SHP77 treated with DMSO at 0.1 percent for 48 hours (cell line): ENCODE results near the gene SYNDIG1.

ENCODE experiments used
- DNase-seq: peaks from one replicate; lab custom pipeline; 2025; lab: John Stamatoyannopoulos, UW

SYNDIG1 gene

DNA sequence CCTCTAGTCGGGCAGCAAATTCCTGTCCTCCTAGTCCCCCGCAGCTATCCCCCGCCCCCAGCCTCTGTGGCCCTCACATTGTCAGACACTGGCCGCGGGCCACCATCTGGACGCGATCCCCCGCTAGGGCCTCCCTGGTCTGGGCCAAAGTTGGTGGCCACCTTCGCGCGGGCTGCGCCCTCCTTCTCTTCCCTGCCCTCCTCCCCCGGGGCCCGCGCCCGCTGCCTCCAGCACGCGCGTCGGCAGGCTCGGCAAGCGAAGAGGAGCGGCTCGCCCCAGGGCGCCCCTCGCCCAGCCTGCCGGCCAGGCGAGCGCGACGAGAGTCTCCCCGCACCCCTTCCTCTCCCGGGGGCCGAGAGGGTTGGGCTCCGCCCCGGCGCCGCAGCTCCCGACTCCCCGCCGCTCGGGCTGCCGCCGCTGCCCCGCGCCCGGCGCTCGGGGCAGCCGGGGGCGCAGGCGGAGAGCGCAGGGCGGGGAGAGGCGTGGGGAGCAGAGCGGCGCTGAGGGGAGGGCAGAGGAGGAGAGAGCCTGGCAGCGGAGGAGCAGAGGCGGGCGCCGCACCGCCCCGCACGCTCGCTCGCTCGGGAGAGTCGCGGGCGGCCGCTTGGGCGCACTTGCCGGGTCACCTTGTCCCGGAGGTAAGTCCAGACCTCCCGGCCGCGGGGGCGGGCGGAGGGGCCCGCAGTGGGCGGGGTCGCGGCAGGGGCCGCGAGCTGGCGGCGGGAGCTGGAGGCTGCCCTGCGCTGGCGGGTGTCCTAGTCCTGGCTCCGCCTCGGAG lies at the start of gene SYNDIG1:
Gene SYNDIG1 (plus strand): TSS at position 514 of the 778 bp plus-strand sequence. CDS start 73,469 bp downstream, outside the sequence.
- DNase-seq = no peak

- no peak for DNase-seq
Observed at GRCh38 chr20:24419786-24420185, 49.6 kb upstream of the SYNDIG1 start.

DNA sequence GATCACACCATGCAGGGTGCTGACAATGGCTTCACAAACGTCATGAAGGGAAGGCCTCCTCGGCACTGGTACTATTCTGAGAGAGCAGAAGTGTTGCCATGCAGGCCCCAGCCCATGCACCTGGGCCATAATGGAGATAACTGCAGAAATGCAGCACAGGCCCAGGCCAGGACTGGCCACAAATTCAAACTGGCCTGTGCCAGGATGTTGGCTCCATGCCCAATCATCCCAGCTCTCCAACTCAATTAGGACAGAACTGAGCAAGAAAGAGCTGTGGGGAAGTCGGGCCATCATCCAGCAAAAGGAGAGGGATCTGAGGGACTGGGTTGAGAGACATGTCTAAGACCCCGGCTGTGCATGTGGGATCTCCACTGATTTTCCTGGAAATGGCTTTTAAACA lies 48.9 kb upstream of the SYNDIG1 start:
- no peak for DNase-seq

GRCh38 chr20:24421071-24421470 lies 48.4 kb upstream of the SYNDIG1 start:
- no peak for DNase-seq

DNA sequence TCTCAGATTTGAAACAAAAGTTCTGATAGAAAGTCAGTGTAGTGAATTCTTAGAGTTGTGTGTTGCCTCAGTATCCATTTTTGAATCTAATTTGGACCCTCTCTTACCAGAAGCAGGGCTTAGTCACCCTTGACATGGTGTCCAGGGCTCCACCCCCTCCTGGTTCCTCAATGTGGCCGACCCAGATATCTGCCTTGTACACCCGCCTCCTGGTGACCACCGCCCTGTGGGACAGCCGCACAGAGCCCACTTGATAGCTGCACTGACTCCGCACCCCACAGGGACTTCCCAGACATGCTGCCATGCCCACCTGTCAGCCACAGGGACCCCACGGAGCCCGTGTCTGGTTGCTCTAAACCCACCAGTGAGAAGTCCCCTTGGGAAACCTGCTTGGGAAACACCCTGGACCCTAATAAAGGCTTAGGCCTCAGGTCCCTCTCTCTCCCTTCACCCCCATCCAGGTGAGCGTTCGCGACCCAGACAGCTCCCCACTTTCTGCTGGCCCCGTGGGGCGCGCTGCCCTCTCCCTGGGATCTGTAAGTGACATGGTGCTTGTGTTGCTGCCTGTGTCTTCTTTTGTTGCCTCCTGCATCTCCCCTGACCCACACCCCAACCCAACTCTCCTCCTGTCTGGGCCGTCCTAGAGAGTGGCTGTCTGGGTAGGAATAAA lies 47.2 kb upstream of the SYNDIG1 start:
- no peak for DNase-seq

GRCh38 chr20:24423390-24424313 lies 45.8 kb upstream of the SYNDIG1 start:
- DNase-seq = no peak

DNA sequence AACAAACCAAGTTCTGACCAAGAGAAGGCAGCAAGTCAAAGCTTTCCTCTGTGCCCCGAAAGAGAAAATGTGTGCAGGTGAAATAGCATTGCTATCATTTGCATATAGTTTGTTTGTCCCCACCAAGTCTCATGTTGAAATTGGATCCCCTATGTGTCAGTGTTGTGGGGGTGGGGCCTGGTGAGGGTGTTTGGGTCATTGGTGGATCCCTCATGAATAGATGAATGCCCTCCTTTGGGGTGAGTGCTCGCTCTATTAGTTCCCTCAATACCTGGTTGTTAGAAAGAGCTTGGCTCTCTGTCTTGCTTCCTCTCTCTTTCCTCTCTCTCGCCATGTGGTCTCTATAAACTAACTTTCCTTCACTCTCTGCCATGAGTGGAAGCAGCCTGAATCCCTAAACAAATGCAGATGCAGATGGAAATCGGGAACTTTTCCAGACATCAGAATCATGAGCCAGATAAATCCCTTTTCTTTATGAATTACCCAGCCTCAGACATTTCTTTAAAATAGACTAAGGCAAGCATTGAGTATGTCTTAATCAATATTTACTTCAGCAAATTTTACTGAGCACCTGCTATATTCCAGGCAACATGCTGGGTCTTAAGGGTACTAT lies 43.8 kb upstream of the SYNDIG1 start:
- no peak for DNase-seq

GRCh38 chr20:24431279-24432045 lies 38.0 kb upstream of the SYNDIG1 start:
- DNase-seq = no peak

DNA sequence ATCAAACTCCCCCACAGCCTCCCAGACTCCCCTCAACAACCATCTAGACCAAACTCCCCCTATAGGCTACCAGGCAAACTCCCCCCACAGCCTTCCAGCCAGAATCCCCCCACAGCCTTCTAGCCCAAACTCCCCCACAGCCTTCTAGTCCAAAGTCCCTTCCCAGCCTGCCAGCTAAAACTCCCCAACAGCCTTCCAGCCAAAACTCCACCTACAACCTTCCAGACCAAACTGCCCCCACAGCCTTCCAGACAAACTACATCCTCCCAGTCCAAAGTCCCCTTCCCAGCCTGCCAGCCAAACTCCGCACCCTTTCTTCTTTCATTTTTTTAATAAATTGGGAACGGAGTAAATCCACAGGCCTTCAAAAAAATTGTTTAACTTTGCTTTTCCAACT lies 37.4 kb upstream of the SYNDIG1 start:
- DNase-seq = no peak

GRCh38 chr20:24436160-24436559 lies 33.3 kb upstream of the SYNDIG1 start:
- DNase-seq = no peak

- DNase-seq = no peak
Observed at GRCh38 chr20:24437196-24438082, 32.0 kb upstream of the SYNDIG1 start.

- DNase-seq = no peak
Observed at GRCh38 chr20:24438331-24438730, 31.1 kb upstream of the SYNDIG1 start.

DNA sequence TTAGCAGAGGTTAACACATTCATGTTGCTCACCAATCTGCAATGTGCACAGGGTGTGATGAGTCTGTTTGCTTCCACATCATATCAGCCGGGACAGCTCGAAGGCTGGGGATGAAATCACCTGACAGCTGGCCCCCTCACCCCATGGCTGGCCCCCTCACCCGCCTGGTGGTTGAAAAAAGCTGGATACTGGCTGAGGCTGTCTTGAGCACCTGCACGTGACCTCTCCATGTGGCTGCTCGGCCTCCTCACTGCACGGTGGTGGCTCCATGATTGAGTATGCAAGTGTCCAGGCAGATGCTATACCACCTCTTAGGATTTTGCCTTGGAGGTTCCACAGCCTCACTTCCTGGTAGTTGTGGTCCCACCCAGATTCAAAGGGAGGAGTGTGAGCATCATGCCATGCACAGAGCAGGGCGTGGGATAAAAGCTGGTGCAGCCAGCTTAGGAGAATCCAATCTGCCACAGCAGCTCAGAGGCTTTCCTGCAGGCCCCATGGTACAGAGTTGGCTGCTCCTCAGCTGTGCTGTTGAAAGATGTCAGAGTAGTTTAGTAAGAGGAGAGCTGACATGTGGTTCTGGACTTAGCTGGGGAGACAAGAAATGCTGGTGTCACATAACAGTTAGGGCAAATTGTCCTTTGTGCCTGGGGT lies 29.6 kb upstream of the SYNDIG1 start:
- no peak for DNase-seq

GRCh38 chr20:24441661-24442060 lies 27.8 kb upstream of the SYNDIG1 start:
- no peak for DNase-seq

DNA sequence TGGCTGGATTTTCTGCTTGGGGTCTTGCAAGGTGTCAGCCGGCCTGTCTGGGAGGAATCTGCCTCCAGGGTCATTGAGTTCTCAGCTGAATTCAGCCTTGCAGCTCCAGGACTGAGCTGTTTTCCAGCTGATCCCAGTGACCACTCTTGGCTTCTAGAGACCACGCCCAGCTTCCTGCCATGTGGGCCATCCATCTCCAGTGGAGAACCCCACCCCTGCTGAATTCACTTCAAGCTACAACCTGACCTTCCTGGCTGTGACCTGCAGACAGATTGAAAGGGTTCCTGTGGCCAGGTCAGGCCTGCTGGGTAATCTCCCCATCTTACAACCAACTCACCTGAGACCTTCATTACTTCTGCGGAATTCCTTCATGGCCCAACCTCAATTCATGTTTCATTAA lies 26.5 kb upstream of the SYNDIG1 start:
- DNase-seq = no peak

GRCh38 chr20:24443436-24443835 lies 26.0 kb upstream of the SYNDIG1 start:
- no peak for DNase-seq

- DNase-seq = no peak
Observed at GRCh38 chr20:24444526-24445190, 24.8 kb upstream of the SYNDIG1 start.

DNA sequence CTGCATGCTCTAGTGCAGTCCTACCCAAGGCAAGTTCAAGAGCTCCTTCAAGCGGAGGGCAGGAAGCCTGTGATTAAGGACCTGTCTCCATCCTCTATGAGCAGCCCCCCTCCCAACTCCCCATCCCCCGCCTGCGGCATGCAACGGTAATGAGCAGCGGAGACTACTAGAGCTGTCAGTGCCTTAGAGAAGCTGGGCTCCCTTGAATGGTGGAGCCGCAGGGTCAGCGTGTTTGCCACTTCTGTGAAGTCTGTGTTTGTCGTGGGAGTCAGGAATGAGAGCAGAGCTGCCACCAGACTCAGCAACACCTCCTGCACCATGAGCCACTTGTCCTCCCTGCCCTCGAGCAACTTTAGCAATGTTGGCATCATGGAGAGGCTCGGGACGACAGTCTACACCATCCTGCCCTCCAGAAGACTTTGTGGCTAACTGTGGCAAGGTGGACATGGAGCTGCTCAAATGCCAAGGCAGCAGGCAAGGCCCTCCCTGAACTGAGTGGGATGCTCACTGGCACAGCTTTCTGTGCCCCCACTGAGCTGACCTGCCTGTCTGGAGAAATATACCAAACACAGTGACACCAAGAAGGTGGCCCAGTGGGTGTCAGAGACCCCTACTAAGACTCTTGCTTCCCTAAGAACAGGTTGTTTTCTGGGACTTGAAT lies 23.8 kb upstream of the SYNDIG1 start:
- DNase-seq = no peak

DNA sequence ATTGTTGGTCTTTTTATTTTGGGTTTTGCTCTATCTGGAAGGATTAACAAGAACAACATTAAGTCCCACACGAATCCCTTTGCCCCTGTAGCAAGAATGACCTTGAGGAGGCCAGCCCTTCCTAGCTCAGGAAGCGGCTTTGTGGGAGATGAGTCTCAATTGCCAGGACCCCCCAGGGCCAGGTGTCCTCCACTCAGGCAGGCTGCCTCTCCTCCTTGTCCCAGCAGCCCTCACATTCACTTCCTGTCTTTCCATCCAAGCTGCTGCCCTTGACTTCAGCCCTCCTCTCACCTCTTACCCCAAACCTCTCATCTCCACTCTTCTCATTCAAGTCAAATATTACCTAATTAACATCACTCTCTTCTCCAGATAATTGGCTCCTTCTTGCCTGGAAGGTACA lies 22.6 kb upstream of the SYNDIG1 start:
- DNase-seq = no peak
